Stimulated activated CD4-positive, alpha-beta T cell treated with anti-CD3 and anti-CD28 coated beads, Interleukin-1b, Interleukin-23, amount 100 ng/mL, for 4 hours (primary cell): Measurements from ENCODE around the gene TRIP13.
"Not testable (repeated sequence)": the region's sequence is repeated elsewhere in the genome, so short reads cannot be mapped to it uniquely, and the experiment has no call there.

Experiments used
- DNase-seq, 2 donors: peaks; one replicate each; pipeline ENCODE4 v3.0.0-alpha.2; 2020; ENCODE audit warnings: low read depth in 2 of 2

The TRIP13 gene

GRCh38 chr5:872301-872700 is 20.4 kb upstream of the TRIP13 start:
- no peak for DNase-seq

GRCh38 chr5:873328-873727 is 19.4 kb upstream of the TRIP13 start:
- no peak for DNase-seq

DNA sequence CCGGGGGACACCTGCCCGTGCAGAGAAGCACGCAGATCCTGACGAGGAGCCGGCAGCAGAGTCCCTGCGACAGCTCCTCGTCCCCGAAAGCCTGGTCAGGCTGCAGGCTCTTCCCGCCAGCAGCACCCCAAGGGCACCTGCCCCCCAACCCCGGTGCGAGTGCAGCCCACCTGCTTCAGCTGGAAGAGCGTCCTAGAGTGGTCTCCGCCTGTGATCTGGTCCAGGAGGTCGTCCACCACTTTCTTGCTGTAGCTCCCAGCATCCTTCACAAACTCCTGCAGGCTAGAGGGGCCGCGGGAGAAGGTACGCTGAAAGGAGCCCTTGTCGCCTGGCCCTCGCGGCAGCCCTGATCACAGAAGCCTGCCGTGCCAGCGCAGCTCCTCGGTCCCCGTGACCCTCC is 16.8 kb upstream of the TRIP13 start:
- no peak for DNase-seq

GRCh38 chr5:876398-877365 is 16.0 kb upstream of the TRIP13 start:
- no peak for DNase-seq

DNA sequence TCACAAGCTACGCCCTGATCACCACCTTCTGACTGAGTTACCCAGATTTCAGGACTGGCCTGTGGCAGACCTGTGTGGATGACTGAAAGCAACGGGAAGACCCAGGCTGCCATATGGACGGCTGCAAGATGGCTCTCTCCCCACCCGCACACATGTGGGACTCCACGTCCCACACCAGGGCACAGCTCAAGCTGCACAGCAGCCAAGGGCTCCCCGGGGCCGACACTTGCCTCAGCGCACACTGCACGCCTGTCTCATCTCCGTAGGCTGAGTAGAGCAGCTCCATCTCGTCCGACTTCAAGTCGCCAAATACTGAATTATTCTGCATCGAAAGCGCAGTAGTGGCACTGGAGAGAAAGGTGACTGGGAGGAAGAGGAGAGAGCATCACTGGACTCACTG is 14.6 kb upstream of the TRIP13 start:
- no peak for DNase-seq

DNA sequence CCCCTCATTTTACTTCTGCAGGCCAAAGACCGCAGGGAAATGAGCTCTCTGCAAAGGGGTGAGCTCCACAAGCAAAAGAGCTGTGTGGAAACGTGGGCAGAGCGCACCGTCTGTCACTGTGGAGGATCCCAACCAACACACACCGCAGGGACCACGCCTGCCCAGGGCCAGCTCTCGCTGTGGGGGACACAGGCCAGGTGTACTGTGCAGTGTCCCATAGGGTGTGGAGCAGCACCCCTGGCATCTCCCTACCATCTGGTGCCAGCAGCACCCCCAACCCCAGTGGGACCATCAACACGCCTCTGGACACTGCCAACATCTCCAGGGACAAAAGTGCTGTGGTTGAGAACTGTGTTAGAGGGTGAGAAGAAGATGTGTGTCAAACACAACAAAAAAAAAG is 14.0 kb upstream of the TRIP13 start:
- not testable (repeated sequence) for DNase-seq

- DNase-seq = no peak
These were observed 11.7 kb upstream of the TRIP13 start for GRCh38 chr5:880816-881550.

DNA sequence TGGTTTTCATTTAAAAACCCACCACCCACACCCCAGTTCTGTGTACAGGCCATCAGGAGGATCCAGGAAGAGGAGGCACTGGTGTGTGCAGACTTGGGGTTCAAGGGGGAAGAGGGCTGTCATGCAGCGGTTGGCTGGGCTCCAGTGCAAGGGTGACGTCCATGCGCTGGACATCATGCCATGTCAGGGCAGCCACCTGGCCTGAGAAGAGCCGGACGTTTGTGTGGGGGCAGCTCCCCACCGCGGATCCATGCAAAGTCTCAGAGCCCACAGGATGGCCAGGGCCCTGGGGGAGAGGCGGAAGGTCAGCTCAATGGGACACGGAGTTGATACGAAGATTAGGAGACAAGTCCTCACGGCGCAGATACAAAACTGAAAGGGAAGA is 11.1 kb upstream of the TRIP13 start:
- no peak for DNase-seq

- no peak for DNase-seq
These were observed 10.2 kb upstream of the TRIP13 start for GRCh38 chr5:882253-883183.

- no peak for DNase-seq
These were observed 9.1 kb upstream of the TRIP13 start for GRCh38 chr5:883475-884181.

- DNase-seq = no peak
These were observed 8.1 kb upstream of the TRIP13 start for GRCh38 chr5:884345-885126.

DNA sequence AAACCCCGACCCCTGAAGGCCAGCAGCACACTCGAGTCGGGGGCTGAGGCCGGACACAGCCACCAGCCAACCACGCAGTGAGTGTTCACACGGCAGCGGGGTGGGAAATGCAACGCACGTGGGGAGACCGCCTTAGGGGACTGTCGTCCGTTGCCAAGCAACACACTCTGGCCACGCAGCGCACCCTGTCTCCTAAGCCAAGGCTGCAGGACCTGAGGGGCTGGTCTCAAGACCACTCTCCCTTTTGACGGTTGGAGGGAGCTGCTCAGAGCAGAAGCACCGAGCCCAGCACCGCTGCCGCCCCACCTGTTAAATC is 7.6 kb upstream of the TRIP13 start:
- no peak for DNase-seq

- DNase-seq = no peak
These were observed 7.2 kb upstream of the TRIP13 start for GRCh38 chr5:885529-885928.

DNA sequence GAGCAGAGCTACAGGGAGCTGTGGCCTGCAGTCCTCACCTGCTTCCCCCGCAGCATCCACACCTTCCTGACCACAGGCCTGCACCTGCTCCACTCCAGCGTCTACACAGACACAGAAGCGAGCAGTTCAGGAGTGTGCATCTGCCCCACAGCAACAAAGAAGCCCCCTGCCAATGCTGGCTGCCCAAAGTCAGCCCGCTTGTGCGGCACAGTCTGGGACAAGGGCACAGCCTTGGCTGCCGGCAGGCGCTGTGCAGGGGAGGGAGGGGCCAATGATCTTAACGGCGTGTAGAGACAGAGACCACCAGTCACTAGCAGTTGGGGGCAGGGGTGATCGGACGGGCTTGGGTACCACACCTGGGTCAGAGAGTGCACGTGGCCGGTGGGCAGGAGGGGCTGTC is 6.6 kb upstream of the TRIP13 start:
- DNase-seq = no peak

GRCh38 chr5:886716-887325 is 5.9 kb upstream of the TRIP13 start:
- no peak for DNase-seq

- DNase-seq = no peak
These were observed 4.6 kb upstream of the TRIP13 start for GRCh38 chr5:887947-888637.

DNA sequence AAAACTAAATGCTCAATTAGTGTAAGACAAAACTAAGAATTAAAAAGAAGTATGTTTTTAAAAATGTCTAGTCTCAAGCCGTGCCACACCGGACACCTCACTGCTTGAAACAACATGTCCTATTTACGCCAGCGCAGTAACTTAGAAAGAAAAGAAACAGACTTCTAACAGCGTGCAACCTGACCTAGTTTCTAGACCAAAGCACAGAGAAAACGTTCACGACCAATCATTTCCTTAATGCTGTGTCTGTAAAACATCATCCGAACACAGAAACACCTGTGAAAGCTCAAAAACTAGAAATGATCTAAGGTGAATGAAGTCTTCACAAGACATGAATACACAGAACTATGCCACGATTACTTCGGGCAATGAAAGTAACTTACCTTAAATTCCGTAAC is 4.0 kb upstream of the TRIP13 start:
- no peak for DNase-seq

DNA sequence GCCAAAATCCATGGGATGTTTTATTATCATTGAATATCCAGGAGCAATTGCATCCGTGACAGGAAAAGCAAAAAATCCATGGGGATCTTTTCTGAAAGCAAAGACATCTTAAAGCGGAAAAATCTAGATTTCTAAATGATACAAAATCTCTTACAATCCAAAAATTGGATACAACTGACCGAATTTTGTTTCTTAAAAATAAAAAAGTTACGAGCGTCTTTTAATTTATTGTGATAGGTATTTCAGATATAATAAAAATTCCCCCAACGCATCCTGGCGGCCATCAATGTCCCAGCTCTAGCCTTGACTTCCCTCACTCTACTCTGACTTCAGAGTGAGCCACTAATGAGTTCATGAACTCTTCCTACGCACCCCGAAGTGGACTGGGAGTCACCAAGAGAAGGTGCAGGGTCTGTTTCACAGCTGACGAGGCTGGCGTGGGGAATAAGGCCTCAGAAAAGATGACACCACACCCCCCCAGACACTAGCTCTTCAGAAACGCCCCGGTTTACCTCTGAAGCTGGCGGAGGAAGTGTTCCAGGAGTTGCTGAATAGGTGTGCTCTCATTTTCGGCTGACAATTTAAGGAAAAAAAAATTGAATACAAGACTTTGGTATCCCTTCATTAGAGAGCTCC is 3.5 kb upstream of the TRIP13 start:
- no peak for DNase-seq
